ENCODE data around the gene GPRIN2.
"Not testable (repeated sequence)": the region's sequence is repeated elsewhere in the genome, so short reads cannot be mapped to it uniquely, and the experiment has no call there.

GPRIN2 gene

DNA sequence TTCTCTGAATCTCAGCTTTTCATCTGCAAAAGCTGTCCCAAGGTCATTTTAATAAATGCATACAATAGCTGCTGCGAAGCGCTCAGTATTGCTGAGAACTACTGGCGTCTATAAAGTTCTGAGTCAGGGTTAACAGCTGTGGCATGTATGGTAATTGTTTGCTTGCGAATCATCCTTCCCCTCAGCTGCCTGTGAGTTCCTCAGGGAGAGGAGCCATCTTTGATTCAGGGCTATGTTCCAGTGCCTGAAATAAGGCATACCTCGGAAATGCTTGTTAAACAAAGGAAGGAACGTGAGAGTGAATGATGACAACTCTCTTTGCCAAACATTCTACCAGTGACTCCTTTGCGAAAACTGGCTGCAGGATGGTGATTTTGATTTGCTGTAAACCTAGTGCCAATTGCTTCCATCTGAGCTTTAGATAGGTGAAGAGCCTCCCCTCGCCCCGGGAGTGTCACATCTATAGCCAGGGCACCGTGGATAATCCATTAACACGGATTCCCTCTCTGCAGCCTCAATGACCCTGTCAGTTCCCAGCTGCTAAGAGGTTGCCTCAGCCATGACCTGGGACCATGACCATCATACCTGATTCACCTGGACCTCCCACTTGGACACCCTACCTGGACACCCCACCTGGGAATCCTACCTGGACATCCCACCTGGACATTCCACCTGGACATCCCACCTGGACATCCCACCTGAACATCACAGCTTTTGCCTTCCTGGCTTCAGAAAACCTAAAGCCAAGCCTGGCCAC lies 39.6 kb downstream of the GPRIN2 start:
- peak; percentile 26 for DNase-seq

- DNase-seq = peak; percentile 20
Measured at GRCh38 chr10:46515793-46516192, 40.7 kb downstream of the GPRIN2 start.

GRCh38 chr10:46515366-46515765 lies 41.1 kb downstream of the GPRIN2 start:
- DNase-seq = no peak

- DNase-seq = no peak
Measured at GRCh38 chr10:46514899-46515298, 41.6 kb downstream of the GPRIN2 start.

GRCh38 chr10:46514431-46514861 lies 42.0 kb downstream of the GPRIN2 start:
- DNase-seq = peak; percentile 23

DNA sequence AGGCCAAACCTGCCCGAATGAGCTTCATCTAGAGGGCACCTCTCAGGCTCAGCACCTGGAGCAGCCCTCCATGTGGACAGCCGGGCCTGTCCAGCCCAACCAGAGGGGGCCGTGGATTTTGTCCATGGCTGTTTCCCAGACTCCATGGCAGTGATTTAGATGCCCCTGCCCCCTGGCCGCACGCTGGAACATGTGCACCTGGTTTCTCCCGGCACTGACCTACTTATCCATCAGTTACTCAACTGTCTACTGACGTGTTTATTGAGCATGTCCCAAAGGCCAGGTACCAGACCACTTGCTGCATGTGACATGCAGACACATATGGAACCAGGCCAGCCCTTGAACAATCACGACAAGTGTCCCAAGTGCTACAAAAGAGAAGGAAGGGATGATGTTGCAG lies 43.1 kb downstream of the GPRIN2 start:
- not testable (repeated sequence) for DNase-seq

GRCh38 chr10:46512725-46513124 lies 43.7 kb downstream of the GPRIN2 start:
- DNase-seq = not testable (repeated sequence)

DNA sequence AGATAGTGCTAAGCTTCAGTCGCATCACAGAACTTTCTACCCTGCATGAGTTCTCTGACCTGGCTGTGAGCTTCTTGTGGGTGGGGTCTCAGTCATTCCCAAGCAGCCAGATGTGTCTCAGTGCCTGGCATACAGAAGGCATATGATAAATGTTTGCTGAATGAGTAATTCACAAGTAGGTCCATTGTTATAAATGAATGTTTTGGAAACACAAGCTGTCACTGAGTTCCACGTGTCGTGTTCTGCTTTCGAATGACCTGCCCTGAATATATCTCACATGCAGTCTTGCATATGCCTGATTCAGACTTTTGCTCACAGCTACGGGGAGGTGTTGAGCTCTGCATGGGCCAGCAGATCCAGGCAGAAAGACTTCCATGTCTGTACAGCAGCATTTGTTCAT lies 44.5 kb downstream of the GPRIN2 start:
- DNase-seq = not testable (repeated sequence)
